ENCODE measurements around the gene OSBP2.

OSBP2 gene

GRCh38 chr22:30918761-30919160, 224.1 kb downstream of the OSBP2 start:
- TF ChIP-seq CTCF (conservative IDR thresholded peaks at IDR 0.05; ENCODE audit: low read depth, low read length) = no peak
- no peak overlapping the region for H3K4me3 ChIP-seq (ENCODE audit: low read length)
- DNase-seq (ENCODE audit: low read depth) = no peak

GRCh38 chr22:30919973-30920372, 225.3 kb downstream of the OSBP2 start:
- TF ChIP-seq CTCF (conservative IDR thresholded peaks at IDR 0.05; ENCODE audit: low read depth, low read length) = no peak
- no peak for DNase-seq (ENCODE audit: low read depth)
- no peak overlapping the region for H3K4me3 ChIP-seq (ENCODE audit: low read length)

GRCh38 chr22:30920407-30920806, 225.7 kb downstream of the OSBP2 start:
- peak; percentile 7 for DNase-seq (ENCODE audit: low read depth)
- H3K4me3 ChIP-seq (ENCODE audit: low read length) = no peak overlapping the region
- TF ChIP-seq CTCF (conservative IDR thresholded peaks at IDR 0.05; ENCODE audit: low read depth, low read length) = peak; percentile 89

- no peak overlapping the region for H3K4me3 ChIP-seq (ENCODE audit: low read length)
- TF ChIP-seq CTCF (conservative IDR thresholded peaks at IDR 0.05; ENCODE audit: low read depth, low read length) = no peak
Measured at GRCh38 chr22:30921108-30921507, 226.4 kb downstream of the OSBP2 start.

GRCh38 chr22:30922151-30922611, 227.5 kb downstream of the OSBP2 start:
- H3K4me3 ChIP-seq (ENCODE audit: low read length) = peak overlapping the region; percentile 41
- no peak for DNase-seq (ENCODE audit: low read depth)
- no peak for TF ChIP-seq CTCF (conservative IDR thresholded peaks at IDR 0.05; ENCODE audit: low read depth, low read length)

More at GRCh38 chr22:30921108-30921507, 226.4 kb downstream of the OSBP2 start:
- DNase-seq (ENCODE audit: low read depth) = no peak

- DNase-seq (ENCODE audit: low read depth) = no peak
- no peak for TF ChIP-seq CTCF (conservative IDR thresholded peaks at IDR 0.05; ENCODE audit: low read depth, low read length)
- H3K4me3 ChIP-seq (ENCODE audit: low read length) = no peak overlapping the region
Measured at GRCh38 chr22:30923168-30923900, 228.7 kb downstream of the OSBP2 start.

GRCh38 chr22:30925667-30926066, 231.0 kb downstream of the OSBP2 start:
- DNase-seq (ENCODE audit: low read depth) = no peak
- H3K4me3 ChIP-seq (ENCODE audit: low read length) = no peak overlapping the region
- TF ChIP-seq CTCF (conservative IDR thresholded peaks at IDR 0.05; ENCODE audit: low read depth, low read length) = no peak
